Common myeloid progenitor, CD34-positive (primary cell): ENCODE results near the gene DPY19L3.

ENCODE experiments used
- CTCF ChIA-PET: fragments of 350-600 bp; sonication (Branson Sonifier 250); formaldehyde crosslinking; loops from one replicate; lab custom pipeline; 2021; ENCODE audit warnings: antibody characterized with exemption; lab: Charles Lee
- POLR2A ChIA-PET: fragments of 350-600 bp; sonication (Branson Sonifier 250); formaldehyde crosslinking; loops from one replicate; lab custom pipeline; 2021; ENCODE audit warnings: antibody characterized with exemption; lab: Charles Lee
- DNase-seq, 3 donors: peaks; one replicate each; pipeline versions ENCODE4 v3.0.0 to v3.0.0-alpha.2; 2013
- H3K27ac ChIP-seq, 2 experiments: 1 replicate in 1 of 2; 2 replicates in 1 of 2; pipeline ENCODE4 v1.7.0; 2013; ENCODE audit warnings: inconsistent platforms in 2 of 2, low read length in 2 of 2, mild to moderate bottlenecking in 2 of 2, low read depth in 1 of 2, moderate library complexity in 1 of 2; ENCODE audit not compliant: severe bottlenecking in 2 of 2, insufficient read depth in 1 of 2, poor library complexity in 1 of 2
- H3K27me3 ChIP-seq, 5 experiments: replicated peaks in 2 of 5; 1 replicate in 3 of 5; 2 replicates in 2 of 5; pipeline versions ENCODE4 v1.6.1 to v1.7.0; 2013; ENCODE audit warnings: low read length in 4 of 5, mild to moderate bottlenecking in 2 of 5, moderate library complexity in 2 of 5, inconsistent platforms in 1 of 5; ENCODE audit not compliant: insufficient read depth in 5 of 5, control insufficient read depth in 4 of 5
- H3K36me3 ChIP-seq, 4 experiments: 1 replicate in 2 of 4; 2 replicates in 2 of 4; pipeline versions ENCODE4 v1.6.1 to v1.7.0; 2013; ENCODE audit warnings: low read length in 3 of 4, control low read depth in 1 of 4, mild to moderate bottlenecking in 1 of 4; ENCODE audit not compliant: control insufficient read depth in 4 of 4, insufficient read depth in 4 of 4
- H3K4me1 ChIP-seq, 4 experiments: 1 replicate in 3 of 4; 2 replicates in 1 of 4; pipeline versions ENCODE4 v1.6.1 to v1.7.1; 2013; ENCODE audit warnings: low read length in 3 of 4, mild to moderate bottlenecking in 3 of 4, control low read depth in 1 of 4, inconsistent platforms in 1 of 4, moderate library complexity in 1 of 4; ENCODE audit not compliant: control insufficient read depth in 4 of 4, insufficient read depth in 4 of 4; ENCODE audit errors: control extremely low read depth in 1 of 4
- H3K4me3 ChIP-seq, 7 experiments: 1 replicate in 4 of 7; 2 replicates in 3 of 7; pipeline versions ENCODE4 v1.5.1 to v1.7.0; 2013; ENCODE audit warnings: mild to moderate bottlenecking in 7 of 7, low read length in 6 of 7, moderate library complexity in 6 of 7, inconsistent platforms in 2 of 7, low read depth in 2 of 7, control low read depth in 1 of 7; ENCODE audit not compliant: insufficient read depth in 4 of 7, control insufficient read depth in 1 of 7; ENCODE audit errors: extremely low read depth in 1 of 7
- H3K9me3 ChIP-seq, 5 experiments: 1 replicate in 4 of 5; 2 replicates in 1 of 5; pipeline versions ENCODE4 v1.6.1 to v1.7.1; 2013; ENCODE audit warnings: low read length in 4 of 5, mild to moderate bottlenecking in 2 of 5, inconsistent platforms in 1 of 5, low read depth in 1 of 5, moderate library complexity in 1 of 5; ENCODE audit not compliant: control insufficient read depth in 4 of 5, insufficient read depth in 2 of 5; ENCODE audit errors: control extremely low read depth in 1 of 5
- WGBS: methylation state at CpG from one replicate; pipeline ENCODE4 v1.1.5; 2013; ENCODE audit not compliant: insufficient coverage; 5-methylcytosine and 5-hydroxymethylcytosine counted together

The DPY19L3 gene

DNA sequence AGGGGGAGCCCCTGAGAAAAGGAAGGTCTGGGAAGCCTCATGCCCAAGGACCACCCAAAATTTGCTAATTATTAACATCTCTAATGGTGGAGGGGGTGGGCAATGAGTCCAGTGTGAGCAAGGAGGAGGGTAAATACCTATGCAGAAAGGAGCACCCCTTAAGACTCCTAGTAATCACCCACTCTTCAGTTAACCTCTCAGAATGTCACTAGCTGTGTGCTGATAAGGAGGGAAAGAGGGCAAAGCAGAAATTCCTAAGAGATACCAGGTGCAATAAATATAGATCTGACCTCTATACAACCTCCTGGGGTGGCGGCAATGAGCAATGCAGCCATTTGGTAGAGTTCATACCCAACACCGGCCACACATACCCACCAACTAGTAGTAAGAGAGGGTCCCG lies 12.7 kb upstream of the DPY19L3 start:
- POLR2A ChIA-PET = no interaction called here
- no peaks in the 10 kb centered on the region for H3K4me1 ChIP-seq
- H3K36me3 ChIP-seq = peaks cover 0 to 3% (median 0%) of the 10 kb centered on the region in 4 experiments
- no CpG with 5 or more reads among the region's 3 CpGs for WGBS
- DNase-seq = no peak
- no peak overlapping the region for H3K27ac ChIP-seq
- H3K4me3 ChIP-seq = no peak overlapping the region
- CTCF ChIA-PET = no interaction called here
- no peaks in the 10 kb centered on the region for H3K27me3 ChIP-seq
- H3K9me3 ChIP-seq = no peaks in the 10 kb centered on the region

DNA sequence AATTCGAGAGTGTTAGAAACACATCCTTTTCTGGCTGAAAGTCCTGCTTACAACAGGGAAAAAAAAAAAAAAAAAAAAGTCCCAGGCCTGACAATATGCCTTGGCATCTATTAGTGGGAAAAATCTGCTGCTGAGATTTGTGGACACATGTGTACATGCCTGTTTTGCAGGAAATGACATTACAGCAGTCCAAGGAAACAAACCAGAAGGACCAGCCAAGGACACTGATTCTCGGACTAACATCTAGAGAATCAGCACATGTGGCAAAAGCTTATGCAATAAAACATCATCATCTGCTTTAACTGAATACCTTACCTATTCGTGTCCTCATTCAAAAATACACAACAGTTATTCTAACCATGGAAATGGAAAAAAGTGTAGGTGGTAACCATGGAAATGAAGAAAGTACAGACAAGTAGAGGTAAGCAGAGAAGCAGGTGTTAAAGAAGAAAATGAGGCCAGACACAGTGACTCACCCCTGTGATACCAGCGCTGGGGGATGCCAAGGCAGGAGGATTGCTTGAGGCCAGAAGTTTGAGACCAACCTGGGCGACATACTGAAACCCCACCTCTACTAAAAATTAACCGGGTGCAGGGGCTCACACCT lies 9.4 kb upstream of the DPY19L3 start:
- Histone ChIP-seq H3K36me3 (no peaks in the 10 kb centered on the region), H3K27me3 (no peaks in the 10 kb centered on the region), H3K27ac (no peak overlapping the region), H3K4me3 (no peak overlapping the region), H3K4me1 (no peaks in the 10 kb centered on the region), H3K9me3 (no peaks in the 10 kb centered on the region)
- ChIA-PET POLR2A (no interaction called here), CTCF (no interaction called here)
- 100% methylated on average over 3 of the region's 6 CpGs for WGBS
- no peak for DNase-seq

DNA sequence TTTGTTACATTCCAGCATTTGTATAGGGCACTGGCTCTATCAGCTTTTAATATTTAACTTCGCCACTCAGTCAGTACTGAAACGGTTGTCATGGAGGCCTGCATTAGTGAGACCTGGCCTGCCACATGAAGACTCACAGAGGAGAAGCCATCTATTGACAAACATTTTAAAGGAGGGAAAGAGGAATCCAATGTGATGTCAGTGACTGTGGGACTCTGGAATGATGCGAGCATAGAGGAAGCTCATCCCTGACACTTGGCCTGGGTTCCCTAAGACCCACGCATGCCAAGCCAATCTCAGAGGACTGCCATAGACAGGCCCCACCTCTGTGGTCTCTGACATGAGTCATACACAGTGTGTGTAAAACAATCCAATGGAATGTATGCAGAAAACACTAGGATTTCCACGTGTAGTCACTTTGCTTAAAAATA lies 7.9 kb upstream of the DPY19L3 start:
- CTCF ChIA-PET = no interaction called here
- POLR2A ChIA-PET = interaction anchor here (0.5 kb wide), 1 partner anchor 300 kb away, joined by 3 read pairs; no protein-coding TSS in a partner anchor
- Histone ChIP-seq H3K27ac (no peak overlapping the region), H3K4me3 (no peak overlapping the region), H3K4me1 (no peaks in the 10 kb centered on the region), H3K27me3 (no peaks in the 10 kb centered on the region), H3K9me3 (no peaks in the 10 kb centered on the region), H3K36me3 (no peaks in the 10 kb centered on the region)
- DNase-seq = no peak
- WGBS = 100% methylated on average over 4 of the region's 5 CpGs

DNA sequence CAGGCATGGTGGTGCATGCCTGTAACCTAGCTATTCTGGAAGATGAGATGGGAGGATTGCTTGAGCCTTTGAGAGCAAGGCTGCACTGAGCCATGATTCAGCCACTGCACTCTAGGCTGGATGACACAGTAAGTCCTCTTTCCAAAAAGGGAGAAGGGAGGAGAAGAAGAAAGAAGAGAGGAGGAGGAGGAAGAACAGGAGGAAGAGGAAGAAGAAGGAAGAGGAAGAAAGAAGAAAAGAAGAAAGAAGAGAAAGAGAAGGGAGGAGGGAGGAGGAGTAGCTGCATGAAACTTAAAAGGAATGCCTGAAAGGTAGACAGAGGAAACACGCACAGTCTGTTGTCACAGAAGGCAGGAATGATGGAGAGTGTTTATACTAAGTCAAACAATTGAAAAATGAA lies 3.6 kb upstream of the DPY19L3 start:
- CTCF ChIA-PET = no interaction called here

DNA sequence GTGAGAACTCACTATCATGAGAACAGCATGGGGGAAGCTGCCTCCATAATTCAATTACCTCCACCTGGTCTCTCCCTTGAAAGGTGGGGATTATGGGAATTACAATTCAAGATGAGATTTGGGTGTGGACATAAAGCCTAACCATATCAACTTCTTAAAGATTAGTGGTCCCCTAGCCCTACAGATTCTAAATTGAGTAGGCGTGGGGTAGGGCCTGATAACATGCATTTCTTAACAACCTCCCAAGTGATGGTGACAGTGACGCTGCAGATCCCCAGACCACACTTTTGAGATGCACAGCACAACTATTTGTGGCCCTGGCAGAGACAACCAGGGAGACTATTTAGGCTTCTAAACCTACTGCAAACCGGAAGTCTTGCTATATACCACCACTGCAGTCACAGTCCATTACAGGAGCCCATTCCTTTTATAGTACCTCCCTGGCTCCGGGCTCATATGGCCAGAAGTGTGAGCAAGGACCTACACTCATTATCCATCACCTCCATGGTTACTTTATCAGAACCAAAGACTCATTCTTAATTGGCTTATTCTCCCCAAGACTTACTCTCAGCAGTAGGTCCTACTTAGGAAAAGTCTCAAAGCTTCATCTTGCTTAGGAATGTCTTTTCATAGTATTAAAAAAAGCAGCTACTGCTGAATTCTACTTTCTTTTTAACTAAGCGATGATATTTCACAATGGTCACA lies 2.1 kb upstream of the DPY19L3 start:
- DNase-seq = no peak
- Histone ChIP-seq H3K4me3 (no peak overlapping the region), H3K4me1 (peaks cover 8 to 18% (median 15%) of the 10 kb centered on the region in 4 experiments), H3K36me3 (no peaks in the 10 kb centered on the region), H3K9me3 (no peaks in the 10 kb centered on the region), H3K27ac (no peak overlapping the region), H3K27me3 (no peaks in the 10 kb centered on the region)
- WGBS = 100% methylated on average over 4 of the region's 5 CpGs
- ChIA-PET POLR2A (no interaction called here), CTCF (interaction anchor here (1.5 to 2.0 kb wide), 2 partner anchors 16 to 44 kb away, joined by 3 to 5 read pairs; no protein-coding TSS in a partner anchor)

More for the DNA sequence above, 3.6 kb upstream of the DPY19L3 start:
- no peak overlapping the region for H3K4me3 ChIP-seq
- no peak for DNase-seq
- H3K27me3 ChIP-seq = no peaks in the 10 kb centered on the region
- peaks cover 8 to 18% (median 15%) of the 10 kb centered on the region in 4 experiments for H3K4me1 ChIP-seq
- POLR2A ChIA-PET = no interaction called here
- H3K9me3 ChIP-seq = no peaks in the 10 kb centered on the region
- 100% methylated on average over 1 of the region's 1 CpG for WGBS
- no peaks in the 10 kb centered on the region for H3K36me3 ChIP-seq
- no peak overlapping the region for H3K27ac ChIP-seq

DNA sequence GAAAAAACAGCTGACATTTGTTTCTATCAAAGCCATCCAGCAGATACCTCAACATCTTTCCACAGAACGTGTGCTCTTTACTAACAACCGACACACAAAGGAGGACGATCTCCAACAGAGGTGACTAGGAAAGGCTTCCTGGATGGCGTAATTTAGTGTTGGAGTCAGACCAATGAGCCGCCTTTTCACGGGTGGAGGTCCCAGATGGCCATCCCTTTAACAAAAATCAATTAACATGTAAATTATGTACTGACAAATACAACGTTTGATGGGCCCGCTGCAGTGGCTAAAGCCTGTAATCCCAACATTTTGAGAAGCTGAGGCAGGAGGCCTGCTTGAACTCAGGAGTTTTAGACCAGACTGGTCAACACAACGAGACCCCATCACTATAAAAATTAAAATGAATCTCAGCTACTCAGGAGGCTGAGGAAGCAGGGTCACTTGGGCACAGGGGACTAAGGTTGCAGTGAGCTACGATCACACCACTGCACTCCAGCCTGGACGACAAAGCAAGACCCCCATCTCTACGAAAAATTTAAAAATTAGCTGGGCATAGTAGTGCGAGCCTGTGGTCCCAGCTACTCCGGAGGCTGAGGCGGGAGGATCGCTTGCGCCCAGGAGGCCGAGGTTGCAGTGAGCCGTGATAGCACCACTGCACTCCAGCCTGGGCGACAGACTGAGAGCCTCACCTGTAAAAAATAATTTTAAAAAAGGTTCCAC lies 1.2 kb upstream of the DPY19L3 start:
- Histone ChIP-seq H3K27me3 (no peaks in the 10 kb centered on the region), H3K9me3 (no peaks in the 10 kb centered on the region), H3K4me3 (peak overlapping the region; percentile 50 to 94 (median 84)), H3K36me3 (peaks cover under 1 to 7% (median 6%) of the 10 kb centered on the region in 4 experiments), H3K27ac (peak overlapping the region; percentile 66 to 89), H3K4me1 (peaks cover 8 to 18% (median 15%) of the 10 kb centered on the region in 4 experiments)
- POLR2A ChIA-PET = no interaction called here
- CTCF ChIA-PET = interaction anchor here (1.1 to 2.0 kb wide), 3 partner anchors 14 to 45 kb away, joined by 3 to 5 read pairs (median 3); no protein-coding TSS in a partner anchor
- 93% methylated on average over 17 of the region's 20 CpGs for WGBS
- no peak for DNase-seq
